ENCODE data around the gene OR5T3.
"Not testable (repeated sequence)": the region's sequence is repeated elsewhere in the genome, so short reads cannot be mapped to it uniquely, and the experiment has no call there.

- not testable (repeated sequence) for TF ChIP-seq POLR2A, POLR2AphosphoS5 (IDR thresholded peaks at IDR 0.05; ENCODE audit: low read depth, low read length)
These were observed 32.3 kb upstream of the OR5T3 start for GRCh38 chr11:56219735-56220134.

All from GM12892 (cell line).